Astrocyte of the cerebellum (primary cell): Measurements from ENCODE around the gene CPEB3.

ENCODE experiments used
- DNase-seq: peaks from one replicate; pipeline ENCODE4 v3.0.0-alpha.2; 2011; ENCODE audit warnings: low read depth
- H3K4me3 ChIP-seq: 2 replicates; pipeline ENCODE4 v1.5.1; 2011; ENCODE audit warnings: mild to moderate bottlenecking, low read depth, low read length, moderate library complexity
- in situ Hi-C: cut with HindIII; loops from 2 replicates; pipeline ENCODE4 v1.10.0; 2017; ENCODE audit warnings: low sequenced_read_pairs
- TF ChIP-seq, protein P1 (sequence below): IDR thresholded peaks from 2 replicates; pipeline ENCODE4 v1.5.1; 2012; ENCODE audit warnings: low read length, low read depth, moderate library complexity, mild to moderate bottlenecking; ENCODE audit errors: missing control alignments

The CPEB3 gene

DNA sequence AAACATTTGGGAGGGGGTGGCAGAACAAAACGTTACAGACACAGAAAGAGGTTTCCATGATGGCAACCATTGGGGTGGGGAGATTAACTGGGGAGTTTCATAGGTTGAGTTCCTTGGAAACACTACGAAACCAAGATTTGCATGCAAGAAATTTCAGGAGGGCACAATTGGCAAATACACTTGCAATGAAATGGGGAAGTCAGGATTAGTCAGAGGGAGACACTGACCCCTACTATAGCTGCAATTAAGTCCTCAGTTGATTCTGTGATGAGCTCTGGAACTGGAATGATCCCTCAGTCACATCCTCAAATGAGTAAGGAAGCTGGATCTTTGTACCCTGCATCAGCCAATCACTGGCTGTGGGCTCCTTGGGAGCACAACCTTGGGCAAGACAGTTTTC is 22.1 kb downstream of the CPEB3 start:
- in situ Hi-C loops = no loop called here
- no peak for DNase-seq
- TF ChIP-seq, protein P1, sequence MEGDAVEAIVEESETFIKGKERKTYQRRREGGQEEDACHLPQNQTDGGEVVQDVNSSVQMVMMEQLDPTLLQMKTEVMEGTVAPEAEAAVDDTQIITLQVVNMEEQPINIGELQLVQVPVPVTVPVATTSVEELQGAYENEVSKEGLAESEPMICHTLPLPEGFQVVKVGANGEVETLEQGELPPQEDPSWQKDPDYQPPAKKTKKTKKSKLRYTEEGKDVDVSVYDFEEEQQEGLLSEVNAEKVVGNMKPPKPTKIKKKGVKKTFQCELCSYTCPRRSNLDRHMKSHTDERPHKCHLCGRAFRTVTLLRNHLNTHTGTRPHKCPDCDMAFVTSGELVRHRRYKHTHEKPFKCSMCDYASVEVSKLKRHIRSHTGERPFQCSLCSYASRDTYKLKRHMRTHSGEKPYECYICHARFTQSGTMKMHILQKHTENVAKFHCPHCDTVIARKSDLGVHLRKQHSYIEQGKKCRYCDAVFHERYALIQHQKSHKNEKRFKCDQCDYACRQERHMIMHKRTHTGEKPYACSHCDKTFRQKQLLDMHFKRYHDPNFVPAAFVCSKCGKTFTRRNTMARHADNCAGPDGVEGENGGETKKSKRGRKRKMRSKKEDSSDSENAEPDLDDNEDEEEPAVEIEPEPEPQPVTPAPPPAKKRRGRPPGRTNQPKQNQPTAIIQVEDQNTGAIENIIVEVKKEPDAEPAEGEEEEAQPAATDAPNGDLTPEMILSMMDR = no peak
- no peak overlapping the region for H3K4me3 ChIP-seq

GRCh38 chr10:92267343-92267742 is 23.5 kb downstream of the CPEB3 start:
- no peak for DNase-seq
- in situ Hi-C loops = no loop called here
- TF ChIP-seq, protein P1 = no peak
- H3K4me3 ChIP-seq = no peak overlapping the region

DNA sequence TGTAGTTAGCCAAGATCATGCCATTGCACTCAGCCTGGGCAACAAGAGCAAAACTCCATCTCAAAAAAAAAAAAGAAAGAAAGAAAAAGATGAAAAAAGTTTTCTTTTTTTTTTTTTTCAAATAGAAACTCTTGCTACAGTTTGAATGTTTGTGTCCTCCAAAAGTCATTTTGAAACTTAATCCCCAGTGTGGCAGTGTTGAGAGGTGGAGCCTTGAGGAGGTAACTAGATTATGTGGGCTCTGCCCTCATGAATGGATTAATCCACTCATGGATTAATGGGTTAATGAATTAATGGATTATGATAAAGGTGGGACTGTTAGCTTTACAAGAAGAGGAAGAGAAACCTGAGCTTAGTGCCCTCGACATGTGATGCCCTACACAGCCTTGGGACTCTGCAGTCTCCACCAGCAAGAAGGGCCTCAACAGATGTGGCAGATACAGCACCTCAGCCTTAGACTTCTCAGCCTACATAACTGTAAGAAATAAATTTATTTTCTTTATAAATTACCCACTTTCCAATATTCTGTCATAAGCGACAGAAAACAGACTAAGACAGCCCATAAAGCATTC is 25.1 kb downstream of the CPEB3 start:
- DNase-seq = no peak
- in situ Hi-C loops = no loop called here
- TF ChIP-seq, protein P1 = no peak

GRCh38 chr10:92264249-92264648 is 26.6 kb downstream of the CPEB3 start:
- no peak overlapping the region for H3K4me3 ChIP-seq
- TF ChIP-seq, protein P1 = no peak
- in situ Hi-C loops = no loop called here
- no peak for DNase-seq

More for the DNA sequence above, 25.1 kb downstream of the CPEB3 start:
- H3K4me3 ChIP-seq = no peak overlapping the region

DNA sequence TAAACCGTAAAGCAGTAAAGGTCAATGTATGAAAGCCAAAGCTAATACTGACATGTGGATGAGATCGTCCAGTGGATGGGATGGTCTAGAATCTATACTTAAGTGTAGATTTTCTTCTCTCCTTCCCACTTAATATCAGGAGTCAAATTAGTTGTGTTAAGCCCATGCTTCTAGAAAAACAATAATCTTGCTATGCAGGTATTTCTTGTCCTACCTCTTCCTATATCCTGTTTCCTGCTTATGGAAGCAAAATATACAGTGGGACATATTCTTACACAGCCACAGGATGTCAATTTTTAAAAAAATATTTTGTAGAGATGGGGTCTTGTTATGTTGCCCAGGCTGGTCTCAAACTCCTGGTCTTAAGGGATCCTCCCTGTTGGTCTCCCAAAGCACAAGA is 27.5 kb downstream of the CPEB3 start:
- no peak overlapping the region for H3K4me3 ChIP-seq
- TF ChIP-seq, protein P1 = no peak
- in situ Hi-C loops = no loop called here
- DNase-seq = no peak

DNA sequence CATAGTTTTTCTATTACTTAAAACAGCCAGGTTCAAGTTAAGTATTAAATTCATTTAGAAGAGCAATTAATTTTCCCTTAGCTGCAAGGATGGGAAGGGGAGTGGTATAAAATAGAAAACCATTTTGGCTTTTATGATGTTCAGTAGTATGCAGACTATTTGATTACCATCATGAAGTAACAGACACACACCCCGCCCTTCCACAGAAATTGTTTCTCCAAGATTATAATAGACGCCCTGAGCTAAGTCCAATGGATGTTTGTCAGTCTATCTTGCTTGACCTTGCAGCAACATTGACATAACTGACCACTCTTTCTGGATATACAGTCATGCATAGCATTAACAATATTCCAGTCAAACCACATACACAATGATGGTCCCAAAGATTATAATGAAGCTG is 42.3 kb downstream of the CPEB3 start:
- in situ Hi-C loops = no loop called here
- TF ChIP-seq, protein P1 = no peak
- no peak for DNase-seq
- no peak overlapping the region for H3K4me3 ChIP-seq
